Gastroesophageal sphincter (tissue), 4 donors: ENCODE data around the gene ACHE. TPM values are rescaled to one million over a fixed set of nuclear protein-coding genes. Genes with fewer than 3 reads are reported as not detected.

ENCODE experiments used
- ATAC-seq: fragments of 150-250 bp; one replicate; pipeline ENCODE4 v1.9.1; 2016; ENCODE audit warnings: mild to moderate bottlenecking, moderate library complexity
- H3K27ac ChIP-seq, 4 donors: fragments of 200-600 bp; sonication (generic) in 3 of 4; 1 replicate in 3 of 4; 2 replicates in 1 of 4; pipeline ENCODE4 v1.5.1; 2016 to 2019
- H3K27me3 ChIP-seq: fragments of 200-600 bp; sonication (generic); one replicate; pipeline ENCODE4 v1.5.1; 2019
- H3K36me3 ChIP-seq, 2 donors: fragments of 200-600 bp; sonication (generic); one replicate each; pipeline ENCODE4 v1.5.1; 2019; ENCODE audit warnings: control low read depth in 1 of 2
- H3K4me1 ChIP-seq, 3 donors: fragments of 200-600 bp; sonication (generic); 1 replicate in 2 of 3; 2 replicates in 1 of 3; pipeline ENCODE4 v1.5.1; 2016 to 2019; ENCODE audit warnings: control low read depth in 2 of 3
- H3K4me3 ChIP-seq, 2 donors: fragments of 200-600 bp; sonication (generic); one replicate each; pipeline ENCODE4 v1.5.1; 2019; ENCODE audit warnings: mild to moderate bottlenecking in 1 of 2, moderate library complexity in 1 of 2
- H3K9me3 ChIP-seq, 3 donors: fragments of 200-600 bp; sonication (generic); one replicate each; pipeline ENCODE4 v1.5.1; 2017 to 2019; ENCODE audit warnings: control low read depth in 2 of 3
- EP300 ChIP-seq: sonication (generic); formaldehyde crosslinking; IDR thresholded peaks from one replicate; pipeline ENCODE4 v1.6.1; 2017; ENCODE audit warnings: antibody characterized with exemption, mild to moderate bottlenecking
- POLR2A ChIP-seq, 2 donors: fragments of 450-650 bp; IDR thresholded peaks; one replicate each; pipeline ENCODE4 v1.6.1; 2017; ENCODE audit warnings: antibody characterized with exemption in 2 of 2, mild to moderate bottlenecking in 2 of 2, moderate library complexity in 1 of 2
- POLR2AphosphoS5 ChIP-seq: sonication (generic); formaldehyde crosslinking; IDR thresholded peaks from one replicate; pipeline ENCODE4 v1.6.1; 2017; ENCODE audit warnings: antibody characterized with exemption
- WGBS, 2 donors: methylation state at CpG; one replicate each; pipeline ENCODE4 v1.1.5; 2018; ENCODE audit warnings: low coverage in 1 of 2; 5-methylcytosine and 5-hydroxymethylcytosine counted together
- total RNA-seq, 4 donors: library from RNA; depleted of rRNA; stranded (reverse); fragments of >200 nt; gene quantifications; one replicate each; pipeline ENCODE4 v1.1.0, GENCODE V29; 2016
- TF ChIP-seq, protein P1 (sequence below), 4 experiments: fragments of 200-600 bp in 2 of 4; fragments of 450-650 bp in 2 of 4; sonication (generic) in 1 of 4; IDR thresholded peaks; one replicate each; pipeline ENCODE4 v1.5.1; 2017 to 2019; ENCODE audit warnings: antibody characterized with exemption in 4 of 4, mild to moderate bottlenecking in 2 of 4, moderate library complexity in 2 of 4

Gene ACHE
- total RNA-seq, 4 donors from 2014 or later = 0.62 to 3.6 (median 1.1) TPM

- WGBS, 2 donors = 87% methylated on average over 4 of the region's 7 CpGs; no CpG with 5 or more reads in 1 of the 2 donors
These were observed 7.0 kb upstream of the ACHE start for GRCh38 chr7:100902638-100903037.

DNA sequence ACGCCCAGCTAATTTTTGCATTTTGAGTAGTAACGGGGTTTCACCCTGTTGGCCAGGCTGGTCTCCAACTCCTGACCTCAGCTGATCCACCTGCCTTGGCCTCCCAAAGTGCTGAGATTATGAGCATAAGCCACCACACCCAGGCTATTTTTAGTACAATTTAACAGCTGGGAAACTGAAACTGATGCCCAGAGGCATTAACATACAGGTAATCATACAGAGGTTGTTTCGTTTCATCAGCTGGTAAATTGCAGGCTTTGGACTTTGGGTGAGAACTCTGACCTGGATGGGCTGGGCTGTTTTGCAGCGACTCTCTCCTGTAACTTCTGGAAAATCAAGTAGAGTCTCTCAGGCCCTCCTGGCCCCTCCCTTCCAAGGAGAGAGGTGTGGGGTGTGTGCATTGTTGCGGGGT, 6.2 kb upstream of the ACHE start:
- Histone ChIP-seq H3K36me3 (no peaks in the 10 kb centered on the region), H3K4me1 (peaks cover 0 to 7% (median 3%) of the 10 kb centered on the region in 3 donors), H3K27me3 (peaks cover 82% of the 10 kb centered on the region), H3K27ac (no peak overlapping the region), H3K9me3 (no peaks in the 10 kb centered on the region), H3K4me3 (no peak overlapping the region)
- WGBS, 2 donors = 70 to 84% methylated on average over 2 to 4 of the region's 5 CpGs
- no peak for ATAC-seq
- TF ChIP-seq POLR2AphosphoS5 = no peak
- TF ChIP-seq, protein P1, sequence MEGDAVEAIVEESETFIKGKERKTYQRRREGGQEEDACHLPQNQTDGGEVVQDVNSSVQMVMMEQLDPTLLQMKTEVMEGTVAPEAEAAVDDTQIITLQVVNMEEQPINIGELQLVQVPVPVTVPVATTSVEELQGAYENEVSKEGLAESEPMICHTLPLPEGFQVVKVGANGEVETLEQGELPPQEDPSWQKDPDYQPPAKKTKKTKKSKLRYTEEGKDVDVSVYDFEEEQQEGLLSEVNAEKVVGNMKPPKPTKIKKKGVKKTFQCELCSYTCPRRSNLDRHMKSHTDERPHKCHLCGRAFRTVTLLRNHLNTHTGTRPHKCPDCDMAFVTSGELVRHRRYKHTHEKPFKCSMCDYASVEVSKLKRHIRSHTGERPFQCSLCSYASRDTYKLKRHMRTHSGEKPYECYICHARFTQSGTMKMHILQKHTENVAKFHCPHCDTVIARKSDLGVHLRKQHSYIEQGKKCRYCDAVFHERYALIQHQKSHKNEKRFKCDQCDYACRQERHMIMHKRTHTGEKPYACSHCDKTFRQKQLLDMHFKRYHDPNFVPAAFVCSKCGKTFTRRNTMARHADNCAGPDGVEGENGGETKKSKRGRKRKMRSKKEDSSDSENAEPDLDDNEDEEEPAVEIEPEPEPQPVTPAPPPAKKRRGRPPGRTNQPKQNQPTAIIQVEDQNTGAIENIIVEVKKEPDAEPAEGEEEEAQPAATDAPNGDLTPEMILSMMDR (IDR thresholded peaks at IDR 0.05) = no peak
- no peak for TF ChIP-seq POLR2A (IDR thresholded peaks at IDR 0.05)
- no peak for TF ChIP-seq EP300

More at GRCh38 chr7:100902638-100903037, 7.0 kb upstream of the ACHE start:
- Histone ChIP-seq H3K4me3 (no peak overlapping the region), H3K27me3 (peaks cover 82% of the 10 kb centered on the region), H3K27ac (no peak overlapping the region), H3K36me3 (no peaks in the 10 kb centered on the region), H3K9me3 (no peaks in the 10 kb centered on the region), H3K4me1 (no peaks in the 10 kb centered on the region)
- no peak for TF ChIP-seq POLR2A (IDR thresholded peaks at IDR 0.05)
- no peak for TF ChIP-seq POLR2AphosphoS5
- TF ChIP-seq, protein P1 (IDR thresholded peaks at IDR 0.05) = no peak
- no peak for TF ChIP-seq EP300
- ATAC-seq = no peak

GRCh38 chr7:100900978-100901377, 5.3 kb upstream of the ACHE start:
- no peaks in the 10 kb centered on the region for H3K36me3 ChIP-seq
- TF ChIP-seq POLR2AphosphoS5 = no peak
- TF ChIP-seq POLR2A (IDR thresholded peaks at IDR 0.05) = no peak
- TF ChIP-seq EP300 = no peak
- TF ChIP-seq, protein P1 (IDR thresholded peaks at IDR 0.05) = no peak
- peaks cover 0 to 16% (median 7%) of the 10 kb centered on the region in 3 donors for H3K4me1 ChIP-seq
- H3K27ac ChIP-seq = no peak overlapping the region
- H3K9me3 ChIP-seq = no peaks in the 10 kb centered on the region
- peaks cover 83% of the 10 kb centered on the region for H3K27me3 ChIP-seq
- no peak for ATAC-seq
- WGBS, 2 donors = 100% methylated on average over 1 of the region's 2 CpGs; no CpG with 5 or more reads in 1 of the 2 donors
- H3K4me3 ChIP-seq = no peak overlapping the region

GRCh38 chr7:100899432-100899831, 3.7 kb upstream of the ACHE start:
- TF ChIP-seq POLR2A (IDR thresholded peaks at IDR 0.05) = no peak
- TF ChIP-seq, protein P1 (IDR thresholded peaks at IDR 0.05) = no peak
- TF ChIP-seq POLR2AphosphoS5 = no peak
- no peak for TF ChIP-seq EP300
- H3K4me1 ChIP-seq = peaks cover 0 to 32% (median 22%) of the 10 kb centered on the region in 3 donors

GRCh38 chr7:100897772-100898454, 2.2 kb upstream of the ACHE start:
- no peak overlapping the region for H3K4me3 ChIP-seq
- TF ChIP-seq POLR2AphosphoS5 (no peak), POLR2A (IDR thresholded peaks at IDR 0.05) (no peak), EP300 (no peak)
- TF ChIP-seq, protein P1 (IDR thresholded peaks at IDR 0.05) = no peak
- H3K27me3 ChIP-seq = peaks cover 90% of the 10 kb centered on the region
- ATAC-seq = no peak
- H3K27ac ChIP-seq = no peak overlapping the region
- H3K9me3 ChIP-seq = no peaks in the 10 kb centered on the region
- peaks cover 0 to 34% (median 23%) of the 10 kb centered on the region in 3 donors for H3K4me1 ChIP-seq
- no peaks in the 10 kb centered on the region for H3K36me3 ChIP-seq
- 63% methylated on average over 10 to 13 of the region's 13 CpGs for WGBS, 2 donors

More at GRCh38 chr7:100899432-100899831, 3.7 kb upstream of the ACHE start:
- no peaks in the 10 kb centered on the region for H3K36me3 ChIP-seq
- ATAC-seq = no peak
- peaks cover 95% of the 10 kb centered on the region for H3K27me3 ChIP-seq
- no peak overlapping the region for H3K27ac ChIP-seq
- no peak overlapping the region for H3K4me3 ChIP-seq
- H3K9me3 ChIP-seq = no peaks in the 10 kb centered on the region
- 91 to 100% methylated on average over 3 to 4 of the region's 5 CpGs for WGBS, 2 donors
